ENCODE results near the gene TARS2.

DNA sequence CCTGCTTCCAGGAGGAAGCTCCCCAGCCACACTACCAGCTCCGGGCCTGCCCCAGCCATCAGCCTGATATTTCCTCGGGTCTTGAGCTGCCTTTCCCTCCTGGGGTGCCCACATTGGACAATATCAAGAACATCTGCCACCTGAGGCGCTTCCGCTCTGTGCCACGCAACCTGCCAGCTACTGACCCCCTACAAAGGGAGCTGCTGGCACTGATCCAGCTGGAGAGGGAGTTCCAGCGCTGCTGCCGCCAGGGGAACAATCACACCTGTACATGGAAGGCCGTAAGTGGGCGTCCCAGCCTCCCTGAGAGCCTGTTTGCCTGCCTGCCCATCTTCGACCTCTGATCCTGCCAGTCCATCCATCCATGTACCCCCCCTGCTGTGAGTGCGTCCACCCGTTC lies 24.3 kb downstream of the TARS2 start:
- TF ChIP-seq, protein P1, sequence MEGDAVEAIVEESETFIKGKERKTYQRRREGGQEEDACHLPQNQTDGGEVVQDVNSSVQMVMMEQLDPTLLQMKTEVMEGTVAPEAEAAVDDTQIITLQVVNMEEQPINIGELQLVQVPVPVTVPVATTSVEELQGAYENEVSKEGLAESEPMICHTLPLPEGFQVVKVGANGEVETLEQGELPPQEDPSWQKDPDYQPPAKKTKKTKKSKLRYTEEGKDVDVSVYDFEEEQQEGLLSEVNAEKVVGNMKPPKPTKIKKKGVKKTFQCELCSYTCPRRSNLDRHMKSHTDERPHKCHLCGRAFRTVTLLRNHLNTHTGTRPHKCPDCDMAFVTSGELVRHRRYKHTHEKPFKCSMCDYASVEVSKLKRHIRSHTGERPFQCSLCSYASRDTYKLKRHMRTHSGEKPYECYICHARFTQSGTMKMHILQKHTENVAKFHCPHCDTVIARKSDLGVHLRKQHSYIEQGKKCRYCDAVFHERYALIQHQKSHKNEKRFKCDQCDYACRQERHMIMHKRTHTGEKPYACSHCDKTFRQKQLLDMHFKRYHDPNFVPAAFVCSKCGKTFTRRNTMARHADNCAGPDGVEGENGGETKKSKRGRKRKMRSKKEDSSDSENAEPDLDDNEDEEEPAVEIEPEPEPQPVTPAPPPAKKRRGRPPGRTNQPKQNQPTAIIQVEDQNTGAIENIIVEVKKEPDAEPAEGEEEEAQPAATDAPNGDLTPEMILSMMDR (IDR thresholded peaks at IDR 0.05): no peak
- TF ChIP-seq EZH2phosphoT487 (IDR thresholded peaks at IDR 0.05) (no peak), EZH2 (IDR thresholded peaks at IDR 0.05) (no peak)

All from neural progenitor cell (in vitro differentiated cells).